Testis (tissue), 2 donors: ENCODE results near the gene TICAM1.

Experiments used
- POLR2A ChIP-seq: fragments of 450-650 bp; IDR thresholded peaks from one replicate; pipeline ENCODE4 v1.6.1; 2017; ENCODE audit warnings: antibody characterized with exemption, mild to moderate bottlenecking, moderate library complexity
- TF ChIP-seq, protein P1 (sequence below), 3 experiments: fragments of 450-650 bp in 2 of 3; fragments of 200-600 bp in 1 of 3; sonication (generic) in 1 of 3; IDR thresholded peaks; one replicate each; pipeline ENCODE4 v1.5.1; 2016 to 2019; ENCODE audit warnings: antibody characterized with exemption in 3 of 3, mild to moderate bottlenecking in 2 of 3, moderate library complexity in 1 of 3

DNA sequence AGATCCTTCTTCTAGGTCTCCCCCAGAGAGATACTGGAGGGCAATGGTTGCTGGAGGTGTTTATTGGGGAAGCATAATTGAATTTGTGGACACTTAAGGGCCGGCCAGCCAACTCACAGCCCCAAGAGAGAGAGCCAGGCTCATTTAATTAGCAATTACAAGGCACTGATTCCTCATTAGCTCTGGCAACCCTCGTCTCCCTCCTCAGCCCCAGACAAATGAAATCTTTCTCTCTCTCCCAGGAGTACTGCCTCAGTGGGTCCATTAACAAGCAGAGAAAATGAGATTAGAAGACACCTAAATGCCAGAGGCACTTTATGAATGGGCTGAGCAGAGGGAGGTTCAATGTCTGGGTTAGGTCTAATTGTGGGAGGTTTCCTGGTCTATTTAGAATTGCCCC is 58.9 kb downstream of the TICAM1 start:
- TF ChIP-seq, protein P1, sequence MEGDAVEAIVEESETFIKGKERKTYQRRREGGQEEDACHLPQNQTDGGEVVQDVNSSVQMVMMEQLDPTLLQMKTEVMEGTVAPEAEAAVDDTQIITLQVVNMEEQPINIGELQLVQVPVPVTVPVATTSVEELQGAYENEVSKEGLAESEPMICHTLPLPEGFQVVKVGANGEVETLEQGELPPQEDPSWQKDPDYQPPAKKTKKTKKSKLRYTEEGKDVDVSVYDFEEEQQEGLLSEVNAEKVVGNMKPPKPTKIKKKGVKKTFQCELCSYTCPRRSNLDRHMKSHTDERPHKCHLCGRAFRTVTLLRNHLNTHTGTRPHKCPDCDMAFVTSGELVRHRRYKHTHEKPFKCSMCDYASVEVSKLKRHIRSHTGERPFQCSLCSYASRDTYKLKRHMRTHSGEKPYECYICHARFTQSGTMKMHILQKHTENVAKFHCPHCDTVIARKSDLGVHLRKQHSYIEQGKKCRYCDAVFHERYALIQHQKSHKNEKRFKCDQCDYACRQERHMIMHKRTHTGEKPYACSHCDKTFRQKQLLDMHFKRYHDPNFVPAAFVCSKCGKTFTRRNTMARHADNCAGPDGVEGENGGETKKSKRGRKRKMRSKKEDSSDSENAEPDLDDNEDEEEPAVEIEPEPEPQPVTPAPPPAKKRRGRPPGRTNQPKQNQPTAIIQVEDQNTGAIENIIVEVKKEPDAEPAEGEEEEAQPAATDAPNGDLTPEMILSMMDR (IDR thresholded peaks at IDR 0.05) = no peak
- TF ChIP-seq POLR2A = no peak
